ENCODE data around the gene YTHDF1. TPM values are rescaled to one million over a fixed set of nuclear protein-coding genes. Genes with fewer than 3 reads are reported as not detected.

The YTHDF1 gene
- total RNA-seq, 1 experiment from 2014 or later = 85.4 TPM

DNA sequence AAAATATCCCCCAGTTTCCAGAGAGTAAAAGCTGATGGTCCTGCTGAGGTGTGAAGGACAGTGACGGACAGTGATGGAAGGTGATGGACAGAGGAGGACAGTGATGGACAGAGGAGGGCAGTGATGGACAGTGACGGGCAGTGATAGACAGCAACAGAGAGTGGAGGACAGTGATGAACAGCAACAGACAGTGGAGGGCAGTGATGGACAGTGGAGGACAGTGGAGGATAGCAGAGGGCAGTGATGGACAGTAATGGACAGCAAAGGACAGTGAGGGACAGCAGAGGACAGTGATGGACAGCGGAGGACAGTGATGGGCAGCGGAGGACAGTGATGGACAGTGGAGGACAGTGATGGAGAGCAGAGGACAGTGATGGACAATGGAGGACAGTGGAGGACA is 41.0 kb upstream of the YTHDF1 start:
- no peak overlapping the region for H3K14ac ChIP-seq (ENCODE audit: insufficient read depth, low read length)
- H3K18ac ChIP-seq (ENCODE audit: insufficient read length, low read depth, low read length) = no peak overlapping the region
- Mint-ChIP-seq H3K27ac (no peak overlapping the region), H3K4me1 (peaks cover 30 to 31% of the 10 kb centered on the region in 2 experiments), H3K9me3 (no peaks in the 10 kb centered on the region; a peak in 2 of 5 replicates), H3K27me3 (ENCODE audit: low read depth) (peaks cover 48% of the 10 kb centered on the region), H3K36me3 (ENCODE audit: insufficient read depth in 1 of 3, low read depth in 3 of 3) (no peaks in the 10 kb centered on the region), H3K4me3 (peak overlapping the region in 1 of 2 experiments; percentile 12; a peak in 2 of 5 replicates)
- peaks cover 15% of the 10 kb centered on the region for H3K23me2 ChIP-seq (ENCODE audit: insufficient read length, low read depth, low read length, poor library complexity, severe bottlenecking)
- H4K8ac ChIP-seq (replicated peaks; ENCODE audit: insufficient read length, low read depth, low read length) = no peak overlapping the region
- no peak overlapping the region for H3K23ac ChIP-seq (ENCODE audit: insufficient read length, low read depth, low read length)
- no peak overlapping the region for H2AFZ ChIP-seq (ENCODE audit: low read length)
- no peak overlapping the region for H3K4me2 ChIP-seq (ENCODE audit: insufficient read depth, insufficient read length, low read length)
- H3T11ph ChIP-seq (ENCODE audit: low read length) = no peak overlapping the region
- no peaks in the 10 kb centered on the region for H3K9me3 ChIP-seq (ENCODE audit: control insufficient read depth, low read depth, low read length)
- no peak overlapping the region for H2BK15ac ChIP-seq (ENCODE audit: low read depth, low read length)
- H3K9ac ChIP-seq (ENCODE audit: extremely low read depth, insufficient read length, low read length) = no peak overlapping the region
- H3K27ac ChIP-seq (ENCODE audit: insufficient read length, low read depth, low read length) = no peak overlapping the region
- no peak overlapping the region for H2BK120ac ChIP-seq (ENCODE audit: low read depth, low read length, poor library complexity, severe bottlenecking)
- peaks cover 4% of the 10 kb centered on the region; the same call in 1 of the 2 replicates for H3K27me3 ChIP-seq (ENCODE audit: insufficient read depth, low read length)
- H4K20me1 ChIP-seq (ENCODE audit: control insufficient read depth, insufficient read depth, insufficient read length) = no peaks in the 10 kb centered on the region
- no peak for DNase-seq
- H4K91ac ChIP-seq (ENCODE audit: insufficient read length, low read depth, low read length) = no peak overlapping the region
- H2AK5ac ChIP-seq (ENCODE audit: insufficient read length, low read length) = no peak overlapping the region
- no peaks in the 10 kb centered on the region for H3K79me1 ChIP-seq (ENCODE audit: insufficient read depth, low read depth, low read length, poor library complexity, severe bottlenecking)
- no peak overlapping the region for H4K5ac ChIP-seq (ENCODE audit: insufficient read length, low read depth, low read length)
- H3K79me2 ChIP-seq (ENCODE audit: insufficient read depth, low read length) = no peaks in the 10 kb centered on the region
- TF ChIP-seq, protein P1, sequence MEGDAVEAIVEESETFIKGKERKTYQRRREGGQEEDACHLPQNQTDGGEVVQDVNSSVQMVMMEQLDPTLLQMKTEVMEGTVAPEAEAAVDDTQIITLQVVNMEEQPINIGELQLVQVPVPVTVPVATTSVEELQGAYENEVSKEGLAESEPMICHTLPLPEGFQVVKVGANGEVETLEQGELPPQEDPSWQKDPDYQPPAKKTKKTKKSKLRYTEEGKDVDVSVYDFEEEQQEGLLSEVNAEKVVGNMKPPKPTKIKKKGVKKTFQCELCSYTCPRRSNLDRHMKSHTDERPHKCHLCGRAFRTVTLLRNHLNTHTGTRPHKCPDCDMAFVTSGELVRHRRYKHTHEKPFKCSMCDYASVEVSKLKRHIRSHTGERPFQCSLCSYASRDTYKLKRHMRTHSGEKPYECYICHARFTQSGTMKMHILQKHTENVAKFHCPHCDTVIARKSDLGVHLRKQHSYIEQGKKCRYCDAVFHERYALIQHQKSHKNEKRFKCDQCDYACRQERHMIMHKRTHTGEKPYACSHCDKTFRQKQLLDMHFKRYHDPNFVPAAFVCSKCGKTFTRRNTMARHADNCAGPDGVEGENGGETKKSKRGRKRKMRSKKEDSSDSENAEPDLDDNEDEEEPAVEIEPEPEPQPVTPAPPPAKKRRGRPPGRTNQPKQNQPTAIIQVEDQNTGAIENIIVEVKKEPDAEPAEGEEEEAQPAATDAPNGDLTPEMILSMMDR (conservative IDR thresholded peaks at IDR 0.05) = no peak
- no peak overlapping the region for H2BK12ac ChIP-seq (ENCODE audit: insufficient read length, low read depth, low read length)
- no peak overlapping the region for H3K4ac ChIP-seq (ENCODE audit: low read depth, low read length)
- H2BK5ac ChIP-seq (ENCODE audit: insufficient read length, low read length) = no peak overlapping the region
- no peak overlapping the region for H2BK20ac ChIP-seq (ENCODE audit: low read depth, low read length, poor library complexity, severe bottlenecking)
- no peaks in the 10 kb centered on the region; the same call in 1 of the 2 replicates for H3K4me1 ChIP-seq (ENCODE audit: insufficient read depth, low read length)
- no CpG with 5 or more reads among the region's 4 CpGs for WGBS (ENCODE audit: extremely low coverage, insufficient read length, low lambda C conversion rate)
- no peak overlapping the region for H3K56ac ChIP-seq (ENCODE audit: insufficient read length, low read depth, low read length)
